Mesendoderm (in vitro differentiated cells): Measurements from ENCODE around the gene FADS1.

Experiments
- DNase-seq: peaks from one replicate; pipeline ENCODE4 v3.0.0; 2013
- H2AK5ac ChIP-seq: 2 replicates; pipeline ENCODE4 v1.6.1; 2013; ENCODE audit warnings: low read length, inconsistent platforms
- H2BK120ac ChIP-seq: 2 replicates; pipeline ENCODE4 v1.6.1; 2013; ENCODE audit warnings: low read depth, mild to moderate bottlenecking, low read length, moderate library complexity, mixed read lengths
- H2BK15ac ChIP-seq: replicated peaks from 2 replicates; pipeline ENCODE4 v1.6.1; 2013; ENCODE audit warnings: low read depth, mild to moderate bottlenecking, moderate library complexity
- H2BK5ac ChIP-seq: 2 replicates; pipeline ENCODE4 v1.6.1; 2013; ENCODE audit warnings: low read length, inconsistent platforms
- H3K18ac ChIP-seq: 2 replicates; pipeline ENCODE4 v1.6.1; 2013; ENCODE audit warnings: mild to moderate bottlenecking, low read length, mixed read lengths
- H3K23ac ChIP-seq: one replicate; pipeline ENCODE4 v1.6.1; 2013; ENCODE audit warnings: low read length
- H3K27ac ChIP-seq: 2 replicates; pipeline ENCODE4 v1.5.1; 2013; ENCODE audit warnings: low read depth, mild to moderate bottlenecking, inconsistent platforms, low read length, moderate library complexity
- H3K27me3 ChIP-seq: 2 replicates; pipeline ENCODE4 v1.6.1; 2013; ENCODE audit warnings: low read length, control low read depth, mild to moderate bottlenecking, inconsistent platforms; ENCODE audit not compliant: insufficient read depth, poor library complexity
- H3K36me3 ChIP-seq: 2 replicates; pipeline ENCODE4 v1.6.1; 2013; ENCODE audit warnings: low read length, inconsistent platforms; ENCODE audit not compliant: control insufficient read depth, insufficient read depth
- H3K4ac ChIP-seq: one replicate; pipeline ENCODE4 v1.6.1; 2013; ENCODE audit warnings: low read depth, mild to moderate bottlenecking, low read length, moderate library complexity
- H3K4me1 ChIP-seq: 2 replicates; pipeline ENCODE4 v1.6.1; 2013; ENCODE audit warnings: low read depth, low read length, inconsistent platforms; ENCODE audit not compliant: control insufficient read depth
- H3K4me2 ChIP-seq: 2 replicates; pipeline ENCODE4 v1.6.1; 2013; ENCODE audit warnings: low read length
- H3K4me3 ChIP-seq: 2 replicates; pipeline ENCODE4 v1.5.1; 2013; ENCODE audit warnings: mild to moderate bottlenecking, low read length
- H3K56ac ChIP-seq: one replicate; pipeline ENCODE4 v1.6.1; 2013; ENCODE audit warnings: low read length
- H3K79me1 ChIP-seq: 2 replicates; pipeline ENCODE4 v1.6.1; 2013; ENCODE audit warnings: low read length, inconsistent platforms
- H3K79me2 ChIP-seq: 2 replicates; pipeline ENCODE4 v1.6.1; 2013; ENCODE audit warnings: mild to moderate bottlenecking, low read length; ENCODE audit not compliant: control insufficient read depth, insufficient read depth
- H3K9ac ChIP-seq: 2 replicates; pipeline ENCODE4 v1.6.1; 2013; ENCODE audit warnings: low read length, inconsistent platforms
- H4K5ac ChIP-seq: one replicate; pipeline ENCODE4 v1.6.1; 2013; ENCODE audit warnings: low read length
- H4K8ac ChIP-seq: one replicate; pipeline ENCODE4 v1.6.1; 2013; ENCODE audit warnings: low read depth, mild to moderate bottlenecking, control low read depth, low read length, moderate library complexity
- WGBS: extraction: QIAGEN DNeasy Blood & Tissue Kit; methylation state at CpG from one replicate; pipeline ENCODE4 v1.1.7; 2013; ENCODE audit warnings: low lambda C conversion rate, missing lambda C conversion rate; ENCODE audit not compliant: insufficient coverage; ENCODE audit errors: extremely low coverage; 5-methylcytosine and 5-hydroxymethylcytosine counted together

FADS1 gene

DNA sequence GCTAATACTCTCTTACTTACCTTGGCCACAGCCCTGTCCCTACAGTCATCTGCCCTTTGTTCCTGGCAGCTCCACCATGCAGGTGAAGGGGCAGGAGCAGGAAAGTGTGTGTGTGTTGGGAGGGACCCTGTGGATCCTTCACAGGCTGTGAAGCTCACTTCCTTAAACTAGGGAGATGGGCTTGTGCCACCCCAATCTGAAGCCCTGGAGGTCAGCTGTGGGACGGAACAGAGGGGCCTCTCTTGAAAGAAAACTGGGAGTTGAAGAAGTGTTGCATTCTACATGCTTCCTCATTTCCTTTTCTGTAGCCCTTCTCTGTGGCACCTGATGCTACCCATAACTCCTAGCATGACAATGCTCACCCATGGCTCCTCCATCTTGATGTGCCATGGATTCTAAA is 11.7 kb downstream of the FADS1 start:
- Histone ChIP-seq H3K4me1 (no peaks in the 10 kb centered on the region), H3K36me3 (peaks cover 48% of the 10 kb centered on the region), H4K5ac (no peak overlapping the region), H2BK120ac (no peak overlapping the region), H2AK5ac (no peak overlapping the region), H3K4me3 (no peak overlapping the region), H3K4ac (no peak overlapping the region), H3K9ac (no peak overlapping the region), H3K27ac (no peak overlapping the region), H4K8ac (no peak overlapping the region), H3K79me2 (no peaks in the 10 kb centered on the region), H3K4me2 (no peak overlapping the region), H2BK15ac (no peak overlapping the region), H2BK5ac (no peak overlapping the region), H3K27me3 (no peaks in the 10 kb centered on the region), H3K23ac (no peak overlapping the region), H3K18ac (no peak overlapping the region), H3K79me1 (peaks cover 2% of the 10 kb centered on the region), H3K56ac (no peak overlapping the region)
- no CpG with 5 or more reads among the region's 1 CpG for WGBS
- no peak for DNase-seq

DNA sequence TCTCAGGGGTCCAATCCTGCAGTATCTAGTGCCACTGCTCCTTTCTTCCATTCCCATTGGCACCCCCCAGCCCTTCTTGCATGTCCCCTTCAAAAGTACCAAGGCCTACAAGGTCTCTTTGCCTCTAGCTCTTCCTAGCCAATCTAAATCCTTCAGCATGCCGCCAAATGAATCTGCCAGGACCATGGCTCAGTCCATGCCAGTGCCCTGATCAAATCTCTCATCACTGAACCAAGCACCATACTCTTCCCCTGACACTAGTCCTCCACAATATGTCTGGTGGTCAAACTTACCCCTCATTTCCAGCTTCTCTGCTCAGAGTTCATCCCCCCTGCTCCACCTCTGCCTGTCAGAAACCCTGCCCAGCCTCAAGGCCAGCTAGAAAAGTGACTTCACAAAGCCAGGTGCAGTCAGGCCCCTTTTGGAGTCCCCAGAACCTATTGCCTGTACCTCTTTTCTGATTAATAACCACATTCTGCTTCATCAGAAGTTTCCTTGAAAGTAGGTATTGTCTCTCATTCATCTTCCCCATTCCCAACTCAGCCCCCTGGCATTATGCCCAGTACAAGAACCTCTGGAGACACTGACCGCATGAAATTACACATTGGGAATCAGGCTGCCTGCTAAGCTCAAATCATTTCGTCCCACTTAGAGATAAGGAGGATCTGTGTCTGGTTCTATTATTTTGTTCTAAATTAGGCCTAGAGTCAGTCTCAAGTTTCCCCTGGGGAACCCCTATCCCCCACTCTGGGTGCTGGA is 12.7 kb downstream of the FADS1 start:
- H2BK5ac ChIP-seq: no peak overlapping the region
- H3K23ac ChIP-seq: no peak overlapping the region
- no peak overlapping the region for H4K5ac ChIP-seq
- no peak overlapping the region for H3K4ac ChIP-seq
- no peak overlapping the region for H4K8ac ChIP-seq
- no peak overlapping the region for H3K4me2 ChIP-seq
- H2AK5ac ChIP-seq: no peak overlapping the region
- no peak overlapping the region for H3K9ac ChIP-seq
- WGBS: no CpG with 5 or more reads among the region's 3 CpGs
- no peaks in the 10 kb centered on the region for H3K79me2 ChIP-seq
- H3K4me1 ChIP-seq: no peaks in the 10 kb centered on the region
- H3K79me1 ChIP-seq: peaks cover 6% of the 10 kb centered on the region
- no peaks in the 10 kb centered on the region for H3K27me3 ChIP-seq
- peaks cover 44% of the 10 kb centered on the region for H3K36me3 ChIP-seq
- no peak overlapping the region for H3K27ac ChIP-seq
- H2BK15ac ChIP-seq: no peak overlapping the region
- no peak overlapping the region for H3K4me3 ChIP-seq
- H3K18ac ChIP-seq: no peak overlapping the region
- no peak for DNase-seq
- no peak overlapping the region for H2BK120ac ChIP-seq
- no peak overlapping the region for H3K56ac ChIP-seq

DNA sequence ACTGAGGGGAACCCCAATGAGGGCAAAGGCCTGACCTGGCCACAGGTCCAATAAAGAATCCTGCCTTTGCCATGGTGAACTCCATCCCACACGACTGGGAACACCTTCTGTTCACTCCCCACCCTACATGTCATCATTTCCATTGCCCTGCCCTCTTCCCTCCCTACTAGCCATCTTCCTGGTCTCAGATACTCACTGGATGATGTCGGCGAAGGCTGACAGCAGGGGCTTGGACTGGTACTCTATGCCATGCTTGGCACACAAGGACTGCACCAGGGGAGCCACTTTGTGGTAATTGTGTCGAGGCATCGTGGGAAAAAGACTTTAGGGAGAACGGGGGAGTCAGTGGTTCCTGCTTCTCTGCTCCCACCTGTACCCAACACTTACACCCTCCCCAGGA is 14.2 kb downstream of the FADS1 start:
- no peak overlapping the region for H2AK5ac ChIP-seq
- H3K4me3 ChIP-seq: no peak overlapping the region
- no peak overlapping the region for H2BK5ac ChIP-seq
- H2BK120ac ChIP-seq: no peak overlapping the region
- H3K18ac ChIP-seq: no peak overlapping the region
- peaks cover 41% of the 10 kb centered on the region for H3K36me3 ChIP-seq
- no CpG with 5 or more reads among the region's 6 CpGs for WGBS
- no peak overlapping the region for H3K9ac ChIP-seq
- H3K79me1 ChIP-seq: peaks cover 6% of the 10 kb centered on the region
- H3K56ac ChIP-seq: no peak overlapping the region
- no peak overlapping the region for H4K8ac ChIP-seq
- no peaks in the 10 kb centered on the region for H3K27me3 ChIP-seq
- no peak overlapping the region for H3K27ac ChIP-seq
- H3K79me2 ChIP-seq: no peaks in the 10 kb centered on the region
- no peak overlapping the region for H3K4me2 ChIP-seq
- no peak overlapping the region for H3K4ac ChIP-seq
- no peak for DNase-seq
- H3K23ac ChIP-seq: no peak overlapping the region
- H3K4me1 ChIP-seq: no peaks in the 10 kb centered on the region
- H4K5ac ChIP-seq: no peak overlapping the region
- no peak overlapping the region for H2BK15ac ChIP-seq

DNA sequence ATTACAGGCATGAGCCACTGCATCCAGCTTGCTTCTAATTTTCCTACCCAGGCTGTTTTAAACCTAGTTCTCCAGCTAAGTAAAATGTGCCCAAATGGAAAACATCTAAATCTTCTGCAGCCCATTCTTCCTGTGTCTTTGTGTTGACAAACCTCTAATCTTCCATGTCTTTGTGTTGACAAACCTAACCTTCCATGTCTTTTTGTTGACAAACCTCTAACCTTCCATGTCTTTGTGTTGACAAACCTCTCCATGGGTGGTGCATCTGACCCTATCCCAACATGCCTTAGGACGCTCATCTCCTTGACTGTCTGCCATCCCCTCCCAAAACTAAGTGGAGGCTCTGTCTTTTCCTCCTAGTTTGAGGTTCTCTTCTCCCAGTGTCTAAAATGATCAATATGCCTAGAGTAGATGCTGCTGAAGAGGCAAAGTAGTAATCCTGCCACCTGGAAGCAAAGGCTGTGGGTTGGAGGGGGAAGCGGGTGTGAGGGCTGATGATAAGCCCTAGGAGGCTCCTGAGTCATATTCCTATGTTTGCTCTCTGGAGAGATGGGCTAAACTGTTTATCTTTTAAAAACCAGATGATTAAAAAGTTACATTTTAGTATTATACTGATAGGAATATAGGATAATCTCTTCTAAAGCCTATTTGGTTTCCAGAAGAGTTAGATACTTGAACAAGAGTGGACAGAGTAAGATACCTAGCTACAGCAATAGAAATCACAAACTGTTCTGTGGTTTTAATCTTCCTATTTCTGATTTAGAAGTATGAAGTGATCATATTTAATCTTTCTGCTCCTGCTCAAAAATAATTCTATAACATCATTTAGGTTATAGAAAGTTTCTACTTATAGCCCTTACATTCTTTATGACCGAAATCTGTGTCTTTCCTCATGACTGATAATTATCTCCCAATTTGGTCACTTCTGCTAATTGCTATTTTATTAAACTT is 16.2 kb downstream of the FADS1 start:
- no peak for DNase-seq
- Histone ChIP-seq H4K5ac (no peak overlapping the region), H3K27ac (no peak overlapping the region), H3K18ac (no peak overlapping the region), H3K36me3 (peaks cover 37% of the 10 kb centered on the region), H3K4me1 (no peaks in the 10 kb centered on the region), H3K9ac (no peak overlapping the region), H3K23ac (no peak overlapping the region), H3K56ac (no peak overlapping the region), H4K8ac (no peak overlapping the region), H3K4ac (no peak overlapping the region), H2AK5ac (no peak overlapping the region), H2BK15ac (no peak overlapping the region), H3K79me2 (peaks cover 6% of the 10 kb centered on the region), H3K27me3 (no peaks in the 10 kb centered on the region), H3K4me3 (no peak overlapping the region), H3K79me1 (peaks cover 8% of the 10 kb centered on the region), H2BK120ac (no peak overlapping the region), H2BK5ac (no peak overlapping the region), H3K4me2 (no peak overlapping the region)
- WGBS: no CpG with 5 or more reads among the region's 3 CpGs

DNA sequence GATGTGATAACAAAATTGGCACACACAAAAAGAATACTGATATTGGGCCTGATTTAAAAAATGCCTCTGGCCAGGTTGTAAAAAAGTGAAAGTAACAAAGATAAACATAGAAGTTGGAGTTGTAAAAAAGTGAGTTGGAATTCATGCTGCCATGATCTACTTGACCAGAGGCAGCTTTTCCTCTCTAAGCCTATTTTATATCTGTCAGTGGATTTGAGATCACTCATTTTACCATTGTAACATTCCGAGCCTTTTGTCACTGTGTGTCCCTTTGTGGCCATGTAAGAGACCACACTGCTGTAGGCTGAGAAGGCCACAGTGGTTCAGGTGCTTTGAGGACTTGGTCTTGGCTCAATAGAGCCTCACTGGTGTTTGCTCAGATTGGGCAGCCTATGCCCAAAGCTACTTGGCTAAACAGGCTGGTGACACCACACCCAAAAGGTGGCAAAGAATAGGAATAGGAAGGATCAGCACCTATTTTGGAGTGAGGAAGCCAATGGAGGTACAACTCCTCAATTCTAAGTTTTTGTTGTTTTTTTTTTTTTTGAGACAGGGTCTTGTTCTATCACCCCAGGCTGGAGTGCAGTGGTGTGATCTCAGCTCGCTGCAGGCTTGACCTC is 17.0 kb downstream of the FADS1 start:
- H3K4me1 ChIP-seq: no peaks in the 10 kb centered on the region
- no peak overlapping the region for H3K27ac ChIP-seq
- H4K8ac ChIP-seq: no peak overlapping the region
- no peak overlapping the region for H4K5ac ChIP-seq
- no peak overlapping the region for H2BK120ac ChIP-seq
- H2AK5ac ChIP-seq: no peak overlapping the region
- H3K79me1 ChIP-seq: peaks cover 13% of the 10 kb centered on the region
- no peak overlapping the region for H2BK5ac ChIP-seq
- H3K9ac ChIP-seq: no peak overlapping the region
- H2BK15ac ChIP-seq: no peak overlapping the region
- H3K56ac ChIP-seq: no peak overlapping the region
- no peak overlapping the region for H3K4me2 ChIP-seq
- no peak overlapping the region for H3K18ac ChIP-seq
- H3K27me3 ChIP-seq: no peaks in the 10 kb centered on the region
- H3K4ac ChIP-seq: no peak overlapping the region
- H3K79me2 ChIP-seq: peaks cover 15% of the 10 kb centered on the region
- DNase-seq: no peak
- no CpG with 5 or more reads among the region's 2 CpGs for WGBS
- peaks cover 32% of the 10 kb centered on the region for H3K36me3 ChIP-seq
- H3K4me3 ChIP-seq: no peak overlapping the region
- H3K23ac ChIP-seq: no peak overlapping the region
